ENCODE measurements around the gene ARHGAP44.
"Not testable (repeated sequence)": the region's sequence is repeated elsewhere in the genome, so short reads cannot be mapped to it uniquely, and the experiment has no call there.

ARHGAP44 gene

DNA sequence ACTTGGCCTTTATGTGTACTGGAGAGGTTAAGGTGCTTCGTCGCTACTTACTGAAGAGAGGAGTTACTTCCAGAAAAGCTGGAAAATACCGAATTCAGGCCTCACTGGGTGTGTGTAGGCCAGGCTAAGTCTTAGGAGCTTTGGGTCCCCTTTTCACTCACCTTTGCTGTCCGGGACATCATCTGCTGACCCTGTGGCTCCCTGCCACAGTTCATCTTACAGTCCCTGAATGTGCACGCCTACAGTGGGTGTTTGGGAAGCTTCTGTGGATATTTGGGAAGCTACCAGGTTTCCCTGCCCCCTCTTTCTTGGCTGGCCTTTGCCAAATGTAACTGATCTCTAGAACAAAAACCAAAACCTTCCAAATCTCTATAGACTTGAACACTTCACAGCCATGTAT lies 177.1 kb downstream of the ARHGAP44 start:
- DNase-seq: no peak

DNA sequence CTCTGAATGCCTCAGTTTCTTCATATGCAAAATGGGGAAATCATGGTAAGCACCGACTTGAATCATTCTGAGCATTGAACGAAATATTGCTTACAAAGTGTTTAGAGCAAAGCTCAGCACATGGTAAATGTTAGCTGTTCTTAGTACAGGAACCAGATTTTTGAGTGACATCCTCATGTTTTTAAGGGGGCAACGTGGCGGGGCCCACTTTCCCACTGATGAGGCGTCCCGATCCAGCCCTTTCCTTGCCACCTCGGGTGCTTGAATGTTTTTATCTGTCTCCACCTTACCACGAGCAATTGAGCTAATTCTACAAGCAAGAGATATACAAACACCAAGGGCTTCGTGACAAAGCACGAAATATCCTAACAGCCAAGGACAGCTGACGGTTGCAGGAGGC lies 178.7 kb downstream of the ARHGAP44 start:
- no peak for DNase-seq

DNA sequence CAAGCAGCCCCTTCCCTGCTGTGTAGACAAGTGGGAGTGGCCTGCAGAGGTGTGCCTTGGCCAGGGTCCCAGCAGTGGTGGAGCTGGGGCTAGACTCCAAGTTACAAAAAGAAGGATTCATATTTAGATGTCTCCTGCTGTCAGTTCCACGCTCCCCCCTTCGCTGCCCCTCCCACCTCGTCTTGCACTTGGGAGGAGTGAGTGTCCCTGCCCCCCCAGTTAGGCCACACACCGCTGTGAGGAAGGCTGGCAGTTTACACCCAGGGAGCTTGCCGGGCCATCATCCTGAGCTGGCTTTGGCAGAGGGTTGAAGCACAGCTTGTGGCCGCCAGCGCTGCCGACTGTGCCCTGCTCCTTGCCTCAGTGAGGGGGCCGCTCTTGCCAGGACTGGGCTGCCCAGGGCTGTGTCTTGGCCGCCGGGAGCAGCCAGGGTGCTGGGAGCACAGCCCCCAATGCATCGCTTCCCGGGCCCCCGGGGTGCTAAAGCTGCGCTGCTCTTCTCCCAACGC lies 184.3 kb downstream of the ARHGAP44 start:
- no peak for DNase-seq

DNA sequence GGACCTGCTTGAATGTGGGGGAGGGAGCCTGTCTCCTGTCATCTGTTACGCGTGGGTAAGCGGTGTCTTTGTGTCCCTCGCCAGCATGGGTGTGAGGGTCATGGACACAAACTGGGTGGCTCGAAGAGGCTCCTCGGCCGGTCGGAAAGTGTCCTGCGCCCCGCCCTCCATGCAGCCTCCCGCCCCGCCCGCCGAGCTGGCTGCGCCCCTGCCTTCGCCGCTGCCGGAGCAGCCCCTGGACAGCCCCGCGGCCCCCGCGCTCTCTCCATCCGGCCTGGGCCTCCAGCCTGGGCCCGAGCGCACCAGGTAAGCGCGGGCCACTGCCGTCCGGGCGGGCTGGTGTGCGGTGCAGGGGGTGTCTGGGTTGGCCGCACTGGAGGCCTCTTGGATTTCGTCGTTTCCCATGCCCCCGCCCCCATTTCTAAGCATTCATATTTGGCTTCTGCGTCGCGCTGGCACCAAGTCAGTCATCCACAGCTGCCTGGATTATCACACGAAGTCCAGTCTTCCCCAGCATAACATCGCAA lies 184.8 kb downstream of the ARHGAP44 start:
- no peak for DNase-seq

DNA sequence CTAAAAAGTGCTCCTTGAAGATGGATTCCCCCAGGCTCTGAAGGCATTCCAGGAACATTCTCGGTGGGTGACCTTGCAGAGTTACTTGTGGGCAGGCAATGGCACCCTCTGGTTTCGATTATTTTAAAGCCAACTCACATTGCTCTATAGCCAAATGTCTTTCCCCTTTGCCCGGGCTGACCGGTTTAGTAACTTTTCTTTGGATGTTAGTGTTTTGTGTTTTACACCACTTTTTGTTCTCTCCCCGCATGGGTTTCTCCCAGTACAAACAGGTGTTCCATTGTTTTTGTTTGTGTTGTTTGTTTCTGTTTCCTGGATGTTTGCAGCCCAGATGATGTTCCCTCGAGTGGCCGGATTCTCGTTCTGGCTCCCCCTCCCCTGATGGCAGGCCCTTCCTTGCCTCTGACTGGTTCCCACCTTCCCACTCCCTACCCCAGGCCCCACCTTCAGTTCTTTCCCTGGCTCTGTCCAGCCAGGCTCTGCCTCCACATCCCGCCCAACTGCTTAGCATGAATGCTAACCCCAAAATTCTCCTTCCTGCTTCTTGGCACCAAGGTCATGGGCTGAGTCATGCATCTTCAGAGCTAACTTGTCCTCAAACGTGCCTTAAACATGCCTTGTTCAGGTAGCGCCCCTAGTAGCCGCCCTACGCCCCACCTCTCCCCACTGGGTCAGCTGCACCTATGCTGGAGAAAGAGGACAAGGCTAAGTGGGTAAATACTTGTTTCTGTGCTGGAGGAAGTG lies 187.9 kb downstream of the ARHGAP44 start:
- DNase-seq: no peak

DNA sequence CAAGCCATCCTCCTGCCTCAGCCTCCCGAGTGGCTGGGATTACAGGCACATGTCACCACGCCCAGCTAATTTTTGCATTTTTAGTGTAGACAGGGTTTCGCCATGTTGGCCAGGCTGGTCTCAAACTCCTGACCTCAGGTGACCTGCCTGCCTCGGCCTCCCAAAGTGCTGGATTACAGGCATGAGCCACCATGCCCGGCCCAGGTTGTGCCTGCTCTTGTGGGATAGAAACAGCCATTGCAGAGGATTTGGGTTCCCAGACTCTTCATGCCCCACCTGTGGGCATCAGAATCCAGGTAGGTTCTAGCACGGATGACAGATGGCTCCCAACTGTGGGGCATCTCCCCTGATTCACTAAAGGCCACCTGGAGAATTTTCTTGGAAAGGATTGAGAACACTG lies 189.5 kb downstream of the ARHGAP44 start:
- DNase-seq: not testable (repeated sequence)

DNA sequence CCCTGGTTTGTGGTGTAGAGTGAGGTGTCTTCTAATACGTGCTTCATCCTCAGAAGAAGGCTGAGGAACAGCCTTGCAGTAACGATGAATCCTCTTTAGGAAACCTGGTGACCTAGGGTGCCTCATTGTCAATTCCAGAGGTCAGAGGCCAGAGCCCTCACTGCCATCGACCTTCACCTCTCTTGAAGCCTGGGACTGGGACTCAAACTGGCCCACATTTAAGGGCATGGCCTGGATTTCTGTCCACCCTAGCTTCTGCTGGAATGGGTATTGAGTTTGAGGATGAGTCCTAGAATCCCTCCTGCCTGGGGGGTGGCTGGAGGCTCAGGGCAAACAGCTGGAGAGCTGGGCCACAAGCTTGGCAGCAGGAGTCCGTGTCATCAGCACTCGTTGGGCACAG lies 189.9 kb downstream of the ARHGAP44 start:
- no peak for DNase-seq

DNA sequence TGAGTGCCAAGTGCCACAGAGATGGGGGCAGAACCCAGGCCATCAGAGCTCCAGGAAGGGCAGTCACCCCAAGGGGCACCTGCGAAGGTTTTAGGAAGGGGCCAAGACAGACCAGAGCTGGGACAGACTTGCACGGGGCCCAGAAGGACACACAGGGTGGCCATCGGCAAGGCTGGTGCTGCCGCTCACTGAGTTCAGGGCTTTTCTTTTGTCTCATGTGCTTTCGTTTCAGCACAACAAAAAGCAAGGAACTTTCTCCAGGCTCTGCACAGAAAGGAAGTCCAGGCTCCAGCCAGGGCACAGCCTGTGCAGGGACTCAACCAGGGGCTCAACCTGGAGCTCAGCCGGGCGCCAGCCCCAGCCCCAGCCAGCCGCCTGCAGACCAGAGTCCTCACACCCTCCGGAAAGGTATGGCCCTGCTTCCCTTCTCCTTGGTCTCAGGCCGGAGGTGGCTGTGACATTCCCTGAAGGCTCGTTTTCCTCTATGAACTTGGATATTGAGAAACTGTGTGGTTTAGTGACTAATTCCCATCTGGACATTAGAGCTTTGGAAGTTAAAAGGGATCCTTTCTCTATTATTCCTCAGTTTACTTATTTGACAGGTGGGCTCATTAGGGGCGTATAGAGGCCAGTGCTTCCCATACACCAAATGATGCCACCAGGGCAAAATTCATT lies 190.7 kb downstream of the ARHGAP44 start:
- DNase-seq: no peak

DNA sequence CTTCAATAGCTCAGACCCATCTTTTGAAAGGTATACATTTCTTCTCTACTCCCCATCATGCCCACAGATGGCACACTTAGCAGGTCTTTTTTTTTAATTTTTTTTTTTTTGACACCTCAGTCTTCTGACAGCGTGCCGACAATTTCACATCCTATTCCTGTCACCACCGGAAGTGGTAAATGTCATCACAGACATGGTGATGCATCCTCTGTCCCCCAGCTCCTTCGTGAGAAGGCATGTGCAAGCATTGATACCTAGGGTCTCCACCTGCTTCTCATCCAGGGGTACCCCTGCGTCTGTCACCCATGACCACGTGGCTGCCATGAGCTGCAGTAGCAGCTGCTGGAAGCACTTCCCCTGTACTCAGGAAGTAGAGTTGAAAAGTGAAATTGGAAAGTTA lies 192.9 kb downstream of the ARHGAP44 start:
- DNase-seq: no peak

DNA sequence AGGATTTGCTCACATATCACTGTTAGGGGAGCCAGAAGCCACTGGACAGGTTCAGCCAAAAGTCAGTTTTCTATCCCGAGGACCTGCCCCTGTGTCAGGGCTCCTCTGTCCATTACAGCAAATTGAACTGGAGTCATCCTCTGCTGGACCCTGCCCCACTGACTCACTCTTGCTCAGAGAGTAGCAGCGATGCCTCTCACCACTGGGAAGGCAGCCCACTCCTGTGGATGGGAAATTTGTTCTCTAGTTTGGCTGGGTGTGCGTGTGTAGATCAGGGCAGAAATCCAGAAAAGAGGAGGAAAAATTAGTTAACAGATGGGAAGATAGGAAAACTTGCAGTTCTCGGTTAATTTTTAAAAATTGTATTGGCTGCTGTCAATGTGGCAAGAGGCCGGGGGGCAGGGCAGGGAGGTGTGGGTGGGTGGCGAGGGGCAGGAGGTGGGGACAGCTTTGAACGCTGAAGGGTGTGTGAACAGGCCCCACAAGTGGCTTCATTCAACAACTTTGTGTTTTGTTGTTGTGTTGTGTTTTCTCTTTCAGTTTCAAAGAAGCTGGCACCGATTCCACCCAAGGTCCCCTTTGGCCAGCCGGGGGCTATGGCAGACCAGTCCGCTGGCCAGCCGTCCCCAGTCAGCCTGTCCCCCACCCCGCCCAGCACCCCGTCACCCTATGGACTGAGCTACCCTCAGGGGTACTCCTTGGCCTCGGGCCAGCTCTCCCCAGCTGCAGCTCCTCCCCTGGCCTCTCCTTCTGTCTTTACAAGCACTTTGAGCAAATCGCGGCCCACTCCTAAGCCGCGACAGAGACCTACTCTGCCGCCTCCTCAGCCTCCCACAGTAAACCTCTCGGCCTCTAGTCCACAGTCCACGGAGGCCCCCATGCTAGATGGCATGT lies 194.9 kb downstream of the ARHGAP44 start:
- no peak for DNase-seq

DNA sequence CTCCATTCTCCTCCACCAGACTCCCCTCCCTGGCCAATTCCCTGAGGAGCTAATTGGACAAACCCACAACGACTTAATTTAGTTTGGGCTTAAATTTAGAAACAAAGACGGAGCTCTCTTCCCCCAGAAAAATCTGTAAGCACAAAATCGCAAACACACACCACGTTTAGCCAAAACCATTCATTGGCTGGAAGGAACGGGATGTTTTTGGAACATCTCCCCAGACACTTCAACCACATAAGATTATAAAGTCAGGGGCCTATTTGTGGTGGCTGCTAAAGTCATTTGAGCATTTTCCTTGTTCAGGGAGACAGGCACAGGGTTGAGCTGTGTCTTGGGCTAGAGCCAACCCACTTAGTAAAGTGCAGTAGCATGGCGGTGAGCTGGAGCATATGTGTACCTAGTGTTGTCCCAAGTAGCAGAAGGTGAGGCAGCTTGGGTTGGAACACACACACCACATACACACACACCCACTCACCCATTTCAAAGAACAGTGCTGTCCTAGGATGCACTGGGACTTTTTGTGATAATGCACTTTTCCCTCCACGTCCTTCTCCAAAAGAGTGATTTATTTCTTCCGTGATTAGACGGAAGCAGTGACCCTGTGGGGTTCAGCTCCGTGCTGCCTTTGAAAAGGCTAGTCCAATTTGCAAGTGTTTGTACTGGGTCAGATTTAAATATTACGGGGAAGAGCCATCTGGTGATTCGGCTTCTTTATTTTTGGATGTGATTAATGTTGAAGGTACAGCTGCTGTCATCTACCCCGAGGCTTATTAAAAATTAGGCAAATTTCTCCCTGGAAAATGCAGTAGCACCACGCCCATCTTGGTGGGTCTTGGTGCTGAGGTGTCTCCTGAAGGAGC lies 196.4 kb downstream of the ARHGAP44 start:
- DNase-seq: no peak

DNA sequence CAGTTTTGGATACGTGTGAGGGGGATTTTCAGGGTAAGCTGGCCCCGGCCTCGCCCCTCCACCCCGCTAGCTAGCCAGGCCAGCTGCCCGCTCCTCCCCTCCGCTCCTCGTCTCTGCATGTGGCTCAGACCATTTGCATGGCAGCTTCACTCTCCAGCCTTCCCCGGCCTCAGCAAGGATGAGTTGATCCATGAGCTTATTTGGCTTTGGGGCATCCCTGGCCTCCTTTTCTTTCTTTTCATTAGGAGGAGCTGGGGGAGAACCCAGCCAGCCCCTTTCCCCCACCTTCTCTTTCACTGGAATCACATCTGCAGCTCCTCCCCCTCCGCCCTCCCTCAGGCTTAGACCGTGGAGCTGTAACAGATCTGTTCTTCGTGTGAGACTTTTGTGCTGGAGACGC lies 197.8 kb downstream of the ARHGAP44 start:
- DNase-seq: no peak

DNA sequence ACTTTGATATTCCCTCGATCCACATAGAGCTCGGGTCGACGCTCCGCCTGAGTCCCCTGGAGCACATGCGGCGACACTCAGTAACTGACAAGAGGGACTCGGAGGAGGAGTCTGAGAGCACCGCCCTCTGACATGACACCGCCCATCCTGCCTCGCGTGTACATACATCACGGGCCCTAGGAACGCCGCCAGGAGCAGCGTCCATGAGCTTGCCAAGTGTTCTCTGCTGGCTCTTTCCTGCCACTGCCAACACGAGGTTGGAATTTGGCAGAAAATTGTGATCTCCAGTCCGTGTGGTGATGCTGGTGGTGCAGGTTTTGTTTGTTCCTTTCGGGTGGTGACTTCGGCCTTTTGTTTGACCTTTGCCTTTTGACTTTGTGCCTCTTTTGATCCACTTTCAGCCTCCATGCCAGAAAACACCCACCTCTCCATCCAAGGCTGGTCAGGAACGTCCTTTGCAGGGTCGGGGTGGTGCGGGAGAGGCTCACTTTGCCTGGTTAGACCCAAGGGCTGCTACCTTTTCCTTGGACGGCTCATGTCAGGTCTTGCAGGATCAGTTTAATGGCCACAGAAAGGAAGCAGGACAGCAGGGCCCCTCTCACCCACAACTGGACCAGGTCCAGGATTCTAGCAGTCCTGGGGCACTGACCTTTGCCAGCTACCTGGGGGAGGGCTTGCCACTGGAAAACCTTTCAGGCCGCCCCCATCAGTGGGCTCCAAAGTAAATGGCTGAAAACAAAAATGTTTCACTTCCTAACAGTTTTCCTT lies 200.9 kb downstream of the ARHGAP44 start:
- no peak for DNase-seq

DNA sequence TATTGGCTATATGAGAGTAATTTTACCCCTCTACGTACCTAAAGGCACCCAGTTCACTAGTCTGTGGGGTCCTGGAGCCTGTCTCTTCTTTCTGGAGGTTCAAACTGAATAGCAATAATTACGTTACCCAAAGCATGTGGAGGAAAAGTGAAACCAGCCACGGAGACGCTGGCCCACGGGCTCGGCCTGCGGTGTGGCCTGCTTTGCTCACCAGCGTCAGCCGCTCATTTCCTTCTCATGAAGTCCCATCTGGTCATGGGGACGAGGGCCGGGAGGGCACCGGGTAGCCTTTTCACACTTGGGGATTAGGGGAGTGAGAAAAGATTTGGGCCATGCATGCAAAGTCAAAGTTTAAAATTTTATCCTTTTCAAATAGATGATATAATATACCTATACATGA lies 201.6 kb downstream of the ARHGAP44 start:
- no peak for DNase-seq

DNA sequence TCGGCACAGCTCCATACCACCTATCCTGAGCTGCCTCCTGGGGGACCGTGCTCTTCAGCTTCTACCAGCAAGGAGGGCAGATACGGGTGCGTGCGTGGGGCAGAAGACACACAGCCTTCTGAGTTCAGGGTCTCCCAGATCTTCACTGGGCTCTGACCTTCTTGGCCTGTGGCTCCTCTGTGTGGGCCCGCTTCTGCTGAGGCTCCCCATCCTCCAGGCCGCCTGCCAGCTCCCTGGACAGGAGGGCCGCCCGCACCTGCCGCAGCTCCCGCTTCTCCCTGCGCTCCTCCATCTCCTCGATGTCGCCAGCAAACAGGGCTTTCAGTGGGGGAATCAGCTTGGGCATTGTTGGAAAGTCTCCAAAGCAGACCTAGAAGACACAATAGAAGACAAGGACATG lies 203.4 kb downstream of the ARHGAP44 start:
- no peak for DNase-seq

DNA sequence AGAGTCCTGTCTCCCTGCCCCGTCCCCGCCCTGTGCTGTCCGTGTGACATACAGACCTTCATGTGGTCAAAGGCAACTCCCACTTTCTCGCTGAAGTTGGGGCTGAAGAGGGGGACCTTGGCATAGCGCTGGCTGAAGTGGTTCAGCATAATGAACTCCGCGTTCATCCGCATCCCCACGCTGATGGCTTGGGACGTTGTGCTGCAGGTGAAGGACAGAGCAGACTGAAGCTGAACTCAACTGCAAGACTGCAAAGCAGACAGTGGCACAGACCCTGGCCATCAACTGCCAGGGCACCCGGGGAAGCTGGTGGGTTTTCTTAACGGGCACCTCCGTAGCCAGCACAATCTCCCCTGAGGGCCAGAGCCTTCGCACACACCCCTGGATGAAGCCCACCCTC lies 204.3 kb downstream of the ARHGAP44 start:
- no peak for DNase-seq

DNA sequence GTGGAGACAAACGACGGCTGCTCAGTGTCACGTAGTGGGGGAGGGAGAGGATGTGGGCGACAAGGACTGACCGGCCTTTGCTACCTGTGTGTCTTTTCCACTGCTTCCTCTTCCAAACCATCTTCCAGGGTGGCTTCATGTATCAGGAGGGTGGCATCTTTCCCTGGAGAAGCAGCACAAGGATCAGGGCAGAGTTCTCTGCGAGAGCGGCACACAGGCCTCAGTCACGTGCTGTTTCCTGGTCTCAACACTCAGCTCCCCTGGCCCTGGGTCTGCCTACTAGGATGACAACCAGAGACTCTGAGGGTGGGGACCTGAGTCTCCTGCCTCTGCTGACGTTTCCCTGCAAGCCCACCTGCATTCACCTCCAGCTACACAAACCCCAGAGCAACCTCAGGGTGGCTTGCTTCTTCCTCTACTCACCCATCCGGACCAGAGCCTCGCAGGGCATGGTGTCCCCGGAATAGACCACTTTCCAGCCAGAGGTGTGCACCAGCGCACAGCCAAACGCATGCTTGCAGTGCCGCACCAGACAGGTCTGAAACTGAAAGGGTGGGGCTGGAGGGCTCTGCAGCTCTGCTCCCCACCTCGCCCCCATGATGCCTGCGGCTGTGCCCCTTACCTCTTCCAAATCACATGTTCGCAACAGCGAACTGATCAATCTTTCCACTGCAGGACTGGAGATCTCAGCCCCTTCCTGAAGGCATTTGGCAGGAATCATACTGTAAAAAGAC lies 205.2 kb downstream of the ARHGAP44 start:
- DNase-seq: no peak

DNA sequence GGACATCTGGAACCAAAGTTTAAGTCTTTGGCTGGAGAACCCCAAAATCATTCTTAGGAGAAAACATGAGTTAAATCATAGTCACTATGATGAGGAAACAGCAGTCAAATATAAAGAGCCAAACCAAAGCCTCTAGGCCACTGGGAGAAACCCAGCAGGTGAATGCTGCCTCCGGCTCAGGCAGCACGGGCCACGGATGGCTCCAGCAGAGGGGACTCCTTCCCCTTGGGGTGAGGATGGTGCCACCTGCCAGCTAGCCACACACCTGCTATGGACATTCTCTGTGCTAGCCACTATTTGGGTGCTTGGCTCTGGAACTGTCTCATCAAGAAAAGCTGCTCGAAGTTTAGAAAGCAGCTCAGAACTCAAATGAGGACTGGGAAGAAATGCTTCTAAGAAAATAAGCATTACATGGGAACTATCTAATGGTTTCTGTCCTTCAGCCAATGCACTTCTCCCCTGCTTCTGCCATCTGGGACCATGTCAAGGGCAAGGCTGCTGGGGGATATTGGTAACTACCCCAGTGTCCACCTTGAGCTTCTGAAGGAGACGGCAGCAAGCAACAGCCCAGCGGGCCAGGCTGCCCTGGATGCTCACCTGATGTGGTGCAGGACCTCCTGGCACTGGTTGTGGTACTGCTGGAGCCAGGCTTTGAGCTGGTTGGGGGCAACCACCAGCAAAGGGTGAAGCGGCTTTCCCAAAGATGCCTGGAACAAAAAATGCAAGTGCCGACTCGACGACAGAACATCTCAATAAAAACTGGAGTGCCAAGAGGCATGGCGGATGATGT lies 206.0 kb downstream of the ARHGAP44 start:
- no peak for DNase-seq

DNA sequence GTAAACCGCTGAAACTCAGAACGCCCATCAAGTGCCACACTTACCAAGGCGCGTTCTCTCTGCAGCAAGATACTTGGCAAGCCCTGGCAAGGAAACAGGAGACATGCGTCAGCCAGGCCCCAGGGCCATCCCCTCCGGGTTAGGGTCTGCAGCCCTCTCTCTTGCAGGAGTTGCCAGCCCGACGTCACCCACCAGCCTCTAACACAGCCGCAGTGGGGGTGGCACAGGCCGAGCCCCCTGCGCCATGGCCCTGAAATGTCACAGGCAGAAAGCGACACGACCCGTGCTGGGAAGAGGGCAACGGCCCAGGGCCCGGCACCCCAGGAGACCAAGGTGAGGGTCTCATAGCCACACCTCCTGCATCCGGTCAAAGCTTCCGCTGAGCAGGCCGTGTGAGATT lies 206.6 kb downstream of the ARHGAP44 start:
- DNase-seq: no peak

DNA sequence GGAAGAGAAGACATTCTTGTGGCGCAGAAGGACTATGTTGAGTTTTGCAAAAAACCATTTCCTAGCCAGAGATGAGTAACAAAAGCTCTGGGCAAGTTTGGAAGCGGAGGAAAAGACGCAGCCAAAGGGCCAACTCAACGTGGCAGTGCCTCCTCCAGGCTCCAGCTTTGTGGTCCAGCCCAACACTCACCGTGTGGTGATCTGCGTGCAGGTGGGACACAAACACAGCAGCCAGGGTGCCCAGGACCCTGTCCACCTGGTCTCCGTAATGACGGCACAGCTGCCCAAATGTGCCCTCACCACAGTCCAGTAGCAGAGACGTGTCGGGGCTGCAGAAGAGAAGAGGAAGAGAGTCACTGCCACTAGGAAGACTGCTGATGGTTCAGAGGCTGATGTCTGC lies 207.1 kb downstream of the ARHGAP44 start:
- DNase-seq: no peak

Measured in NCI-H510A treated with DMSO at 0.1 percent for 48 hours (cell line).